ENCODE data around the gene RTEL1.

The RTEL1 gene

GRCh38 chr20:63741676-63742380, 83.7 kb downstream of the RTEL1 start:
- no peak for DNase-seq

GRCh38 chr20:63742381-63743024, 84.4 kb downstream of the RTEL1 start:
- no peak for DNase-seq

DNA sequence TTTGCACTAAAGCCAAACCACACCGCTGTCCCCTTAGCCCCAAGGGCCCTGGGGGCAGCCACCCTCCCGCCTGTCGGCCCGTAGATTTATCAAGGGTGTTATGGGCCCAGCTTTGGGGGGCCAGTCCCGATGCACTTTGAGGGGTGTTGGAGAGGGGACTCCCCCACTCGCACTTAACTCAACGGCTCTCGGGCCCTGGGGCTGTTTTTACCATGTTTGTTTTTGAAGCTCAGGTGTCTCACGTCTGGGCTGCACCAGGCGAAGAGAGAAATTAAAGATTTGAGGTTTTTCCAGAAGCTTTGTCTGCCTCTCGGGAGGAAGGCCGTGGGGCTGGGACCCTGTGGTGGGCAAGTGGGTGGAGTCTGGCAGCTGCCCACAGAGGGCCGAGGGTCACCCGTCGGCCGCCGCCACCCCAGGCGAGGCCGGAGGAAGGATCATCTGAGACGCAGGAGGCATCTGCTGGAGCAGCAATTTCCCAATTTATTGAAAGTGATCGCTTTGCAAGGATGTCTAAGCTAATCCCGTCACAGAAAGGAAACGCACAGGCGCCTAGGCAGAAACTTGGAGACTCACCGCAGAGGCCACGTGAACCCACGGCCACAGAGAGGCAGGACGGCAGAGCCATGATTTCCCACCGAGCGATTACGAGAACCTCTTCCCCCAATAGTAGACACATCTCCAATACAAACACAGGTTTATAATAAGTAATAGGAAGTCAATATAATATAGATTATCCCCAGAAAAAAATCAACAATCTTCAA, 85.3 kb downstream of the RTEL1 start:
- DNase-seq, result no peak

- no peak for DNase-seq
These were observed 86.0 kb downstream of the RTEL1 start for GRCh38 chr20:63744158-63744557.

DNA sequence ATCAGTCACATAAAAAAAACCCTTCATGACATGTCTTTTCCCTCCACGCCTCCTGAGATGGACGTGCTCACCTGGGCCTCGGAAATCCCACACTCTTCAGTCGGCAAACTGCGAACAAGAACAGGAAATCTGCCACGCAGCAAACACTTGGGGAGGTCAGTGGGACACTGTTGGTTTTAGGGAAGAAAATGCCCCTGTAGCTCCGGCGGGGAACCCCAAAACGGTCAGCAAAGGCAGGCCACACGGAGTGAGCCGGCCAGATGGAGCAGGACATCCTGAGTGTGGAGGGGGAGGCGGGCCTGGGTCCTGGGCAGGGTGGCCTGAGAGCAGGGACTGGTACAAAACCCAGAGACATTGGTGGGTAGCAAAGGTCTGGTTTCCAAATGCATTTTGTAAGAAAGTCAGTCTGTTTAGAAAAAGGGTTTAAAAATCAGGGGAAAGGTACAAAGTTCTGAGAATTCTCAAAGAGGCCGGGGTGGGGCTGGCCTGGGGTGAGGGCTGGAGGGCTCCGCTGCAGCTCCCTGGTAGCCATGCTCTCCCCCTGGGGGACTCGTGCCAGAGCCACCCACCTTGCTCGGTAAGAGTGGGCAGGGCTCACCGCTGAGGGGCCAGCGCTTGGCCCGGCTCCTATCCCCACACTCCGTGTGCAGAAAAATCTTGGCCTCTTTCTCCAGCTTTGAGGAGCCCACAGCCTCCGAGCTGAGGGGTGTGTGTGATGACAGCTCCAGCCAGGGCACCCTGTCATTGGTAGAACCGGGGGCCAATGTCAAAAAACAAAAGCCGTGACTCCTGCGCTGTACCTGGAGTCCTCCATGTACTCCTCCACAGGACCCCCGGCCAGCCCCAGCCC, 86.7 kb downstream of the RTEL1 start:
- DNase-seq, result no peak

GRCh38 chr20:63745424-63745805, 87.3 kb downstream of the RTEL1 start:
- DNase-seq, result no peak
